ENCODE data around the gene PAQR4.
"Not testable (repeated sequence)": the region's sequence is repeated elsewhere in the genome, so short reads cannot be mapped to it uniquely, and the experiment has no call there.

Gene PAQR4

DNA sequence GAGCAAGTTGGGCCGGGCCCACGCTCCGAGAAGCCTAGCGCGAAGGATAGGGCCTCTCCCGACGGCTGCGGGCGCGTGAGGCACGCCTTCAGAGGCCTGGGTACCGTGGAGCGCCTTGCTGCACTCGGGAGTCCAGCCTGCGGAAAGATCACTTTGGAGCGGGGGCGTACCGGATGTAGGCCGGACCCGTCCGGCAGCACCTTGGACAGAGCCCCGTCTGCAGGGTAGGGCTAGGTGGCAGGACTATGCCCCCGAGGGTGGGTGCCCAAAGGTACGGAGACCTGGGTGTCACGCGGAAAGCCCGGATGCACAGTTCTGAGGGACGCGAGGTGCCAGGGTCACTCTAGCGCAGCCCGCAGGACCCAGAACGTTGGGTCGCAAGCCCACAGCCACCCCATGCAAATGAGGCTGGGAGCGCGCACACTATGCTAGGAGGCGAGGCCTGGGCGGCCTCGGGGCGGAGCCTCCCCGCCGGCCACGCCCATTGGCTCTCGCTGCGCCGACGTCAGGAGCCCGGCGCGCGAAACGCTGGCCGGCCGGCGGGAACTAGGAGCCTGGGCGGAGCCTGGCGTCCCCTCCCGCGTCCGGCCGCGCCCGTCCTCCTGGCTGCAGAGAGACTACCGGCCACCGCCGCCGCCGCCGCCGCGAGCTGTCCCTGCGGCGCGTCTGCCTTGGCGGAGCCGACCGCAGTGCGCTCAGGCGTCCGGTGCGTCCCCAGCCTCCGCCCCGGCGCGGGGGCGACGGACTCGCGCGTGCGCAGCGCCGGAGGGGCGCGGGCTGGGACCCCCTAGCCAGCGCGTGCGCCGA lies at the start of gene PAQR4:
PAQR4 (plus strand) TSS at position 611 of the 807 bp plus-strand sequence. CDS start 327 bp downstream, outside the sequence.
- DNase-seq: peak; percentile 94

DNA sequence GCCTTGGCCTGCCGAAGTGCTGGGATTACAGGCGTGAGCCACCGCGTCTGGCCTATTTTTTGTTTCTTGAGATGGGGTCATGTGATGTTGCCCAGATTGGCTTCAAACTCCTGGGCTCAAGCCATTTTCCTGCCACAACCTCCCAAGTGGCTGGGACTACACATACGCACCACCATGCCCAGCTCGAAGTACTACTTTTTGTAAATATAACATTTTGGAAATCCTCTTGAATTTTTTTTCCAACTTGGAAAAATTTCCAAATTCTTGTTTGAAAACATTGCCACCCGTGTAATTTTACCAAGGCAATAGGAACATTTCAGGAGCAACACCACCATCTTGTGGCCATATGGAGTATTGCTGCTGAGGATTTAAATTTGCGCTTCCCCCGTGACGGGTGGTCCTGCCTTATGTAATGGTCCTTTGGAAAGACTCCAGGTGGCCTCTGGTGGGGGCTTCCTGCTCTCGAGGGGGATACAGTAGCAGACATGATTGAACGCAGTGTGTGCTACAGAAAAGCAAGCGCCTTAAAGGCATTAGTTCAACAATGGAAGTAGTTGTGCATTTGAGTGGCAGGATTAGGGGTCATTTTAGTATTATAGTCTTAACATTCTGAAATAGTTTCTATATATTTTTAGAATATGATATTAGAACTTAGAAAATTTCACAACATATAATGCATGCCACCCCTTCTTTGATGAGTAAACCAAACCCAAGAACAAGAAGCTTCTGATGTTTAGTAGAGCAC lies 49.5 kb upstream of the PAQR4 start:
- peak; percentile 89 for DNase-seq

DNA sequence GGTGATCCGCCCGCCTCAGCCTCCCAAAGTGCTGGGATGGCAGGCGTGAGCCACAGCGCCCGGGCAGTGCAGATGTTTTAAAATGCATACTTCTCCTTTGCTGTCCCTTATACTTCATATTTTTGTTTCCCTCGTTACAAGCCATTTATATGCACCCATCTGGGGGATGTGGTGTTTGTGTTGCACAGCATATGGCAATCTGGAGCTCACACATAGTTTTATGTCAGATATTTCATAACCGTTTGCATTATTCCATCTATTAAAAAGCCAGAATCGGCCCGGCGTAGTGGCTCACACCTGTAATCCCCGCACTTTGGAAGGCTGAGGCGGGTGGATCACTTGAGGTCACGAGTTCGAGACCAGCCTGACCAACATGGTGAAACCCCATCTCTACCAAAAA lies 45.7 kb upstream of the PAQR4 start:
- DNase-seq: no peak

DNA sequence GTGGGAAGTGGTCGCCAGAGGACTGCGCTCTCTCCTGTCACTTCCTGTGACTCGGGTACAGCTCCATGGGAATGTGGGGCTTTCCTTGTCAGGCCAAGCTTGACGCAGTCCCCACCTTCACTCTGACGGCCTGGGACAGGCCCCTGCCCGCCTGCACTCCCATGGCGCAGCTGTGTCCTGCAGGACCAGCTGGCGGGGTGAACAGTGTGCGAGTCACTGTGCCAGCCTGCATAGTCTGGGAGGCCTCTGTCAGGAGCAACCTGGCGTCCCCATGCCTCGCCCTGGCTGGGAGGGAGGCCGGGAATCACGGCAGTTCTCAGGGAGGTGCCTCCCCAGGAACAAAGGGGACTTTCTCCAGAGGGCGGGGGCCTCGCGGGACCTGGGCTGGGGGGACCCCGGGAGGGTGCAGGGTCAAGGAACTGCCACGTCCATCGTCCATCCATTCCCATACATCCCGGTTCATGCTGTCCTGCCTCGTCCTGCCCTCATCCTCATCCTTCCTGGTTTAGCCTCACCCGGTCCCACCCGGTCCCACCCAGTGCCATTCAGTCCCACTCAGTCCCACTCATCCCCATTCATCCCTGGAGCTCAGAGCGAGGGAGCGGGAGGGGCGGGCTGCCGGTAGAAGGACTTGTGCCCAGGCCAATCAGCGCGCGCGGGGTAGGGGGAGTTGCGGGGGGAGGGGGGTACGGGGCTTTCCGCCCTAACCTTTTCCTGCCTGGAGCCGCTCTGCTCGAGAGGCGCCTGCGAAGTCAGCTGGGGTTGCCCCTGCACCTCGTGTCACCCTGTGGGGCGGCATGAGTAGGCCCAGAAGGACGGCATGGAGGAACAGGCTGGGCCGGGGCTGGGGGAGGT lies 44.0 kb upstream of the PAQR4 start:
- peak; percentile 9 for DNase-seq

DNA sequence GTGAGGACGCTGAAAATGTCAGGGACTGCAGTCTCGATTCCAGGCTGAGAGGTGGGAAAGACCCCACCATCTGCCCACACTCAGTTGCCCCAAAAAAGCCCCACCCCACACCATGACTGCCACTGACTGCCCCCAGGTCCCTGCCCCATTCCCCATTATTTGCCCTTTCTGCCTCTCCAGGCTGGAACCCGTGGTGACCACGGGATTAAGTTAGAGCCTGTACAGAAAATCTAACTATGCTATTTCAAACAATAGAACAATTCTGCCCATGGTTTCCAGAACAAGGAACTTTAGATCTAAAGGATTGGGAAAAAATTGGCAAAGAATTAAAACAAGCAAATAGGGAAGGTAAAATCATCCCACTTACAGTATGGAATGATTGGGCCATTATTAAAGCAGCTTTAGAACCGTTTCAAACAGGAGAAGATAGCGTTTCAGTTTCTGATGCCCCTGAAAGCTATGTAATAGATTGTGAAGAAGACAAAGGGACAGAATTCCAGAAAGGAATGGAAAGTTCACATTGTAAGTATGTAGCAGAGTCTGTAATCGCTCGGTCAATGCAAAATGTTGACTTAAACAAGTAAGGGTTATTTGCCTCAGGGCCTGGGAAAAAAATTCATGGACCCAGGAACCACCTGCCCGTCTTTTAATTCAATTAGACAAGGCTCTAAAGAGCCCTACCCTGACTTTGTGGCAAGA lies 43.0 kb upstream of the PAQR4 start:
- DNase-seq: peak; percentile 9

DNA sequence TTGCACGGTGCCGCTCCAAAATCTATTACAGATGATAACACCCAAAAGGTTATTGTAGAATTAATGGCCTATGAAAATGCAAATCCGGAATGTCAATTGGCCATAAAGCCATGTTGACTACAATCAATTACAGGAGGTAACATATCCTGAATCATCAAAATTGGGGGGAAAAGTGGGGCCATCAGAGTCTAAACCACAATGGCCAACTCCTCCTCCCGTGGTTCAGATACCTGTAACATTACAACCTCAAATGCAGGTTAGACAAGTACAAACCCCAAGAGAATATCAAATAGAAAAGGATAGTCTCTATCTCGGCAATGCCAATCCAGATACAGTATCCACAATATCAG lies 42.5 kb upstream of the PAQR4 start:
- no peak for DNase-seq

DNA sequence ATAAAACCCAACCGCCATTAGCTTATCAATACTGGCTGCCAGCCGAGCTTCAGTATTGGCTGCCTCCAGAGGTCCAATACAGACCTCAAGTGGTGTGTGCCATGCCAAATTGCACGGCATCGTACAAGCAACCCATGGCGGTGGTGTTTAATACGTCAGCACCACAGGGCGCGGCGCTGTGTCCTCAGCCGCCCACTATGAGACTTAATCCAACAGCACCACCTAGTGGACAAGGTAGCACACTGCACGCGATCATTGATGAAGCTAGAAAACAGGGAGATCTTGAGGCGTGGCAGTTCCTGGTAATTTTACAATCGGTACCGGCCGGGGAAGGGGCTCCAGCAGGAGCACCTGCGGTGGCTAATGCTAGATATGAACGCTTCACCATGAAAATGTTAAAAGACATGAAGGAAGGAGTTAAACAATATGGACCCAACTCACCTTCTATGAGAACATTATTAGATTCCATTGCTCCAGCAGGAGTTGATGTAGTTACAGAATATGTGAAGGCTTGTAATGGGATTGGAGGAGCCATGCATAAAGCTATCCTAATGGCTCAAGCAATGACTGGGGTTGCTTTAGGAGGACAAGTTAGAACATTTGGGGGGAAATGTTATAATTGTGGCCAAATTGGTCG lies 42.0 kb upstream of the PAQR4 start:
- DNase-seq: peak; percentile 90

DNA sequence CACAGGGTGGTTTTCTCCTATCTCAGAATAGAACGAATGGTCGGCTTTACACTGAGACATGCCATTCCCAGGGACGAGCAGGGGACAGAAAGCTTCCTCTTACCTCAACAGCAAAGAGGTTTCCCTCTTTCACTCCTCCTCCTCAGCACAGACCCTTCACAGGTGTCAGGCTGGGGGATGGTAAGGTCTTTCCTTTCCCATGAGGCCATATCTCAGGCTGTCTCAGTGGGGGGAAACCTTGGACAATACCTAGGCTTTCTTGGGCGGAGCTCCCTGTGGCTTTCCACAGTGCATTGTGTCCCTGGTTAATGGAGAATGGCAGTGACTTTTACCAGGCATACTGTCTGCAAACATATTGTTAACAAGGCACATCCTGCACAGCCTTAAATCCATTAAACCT lies 41.0 kb upstream of the PAQR4 start:
- not testable (repeated sequence) for DNase-seq

DNA sequence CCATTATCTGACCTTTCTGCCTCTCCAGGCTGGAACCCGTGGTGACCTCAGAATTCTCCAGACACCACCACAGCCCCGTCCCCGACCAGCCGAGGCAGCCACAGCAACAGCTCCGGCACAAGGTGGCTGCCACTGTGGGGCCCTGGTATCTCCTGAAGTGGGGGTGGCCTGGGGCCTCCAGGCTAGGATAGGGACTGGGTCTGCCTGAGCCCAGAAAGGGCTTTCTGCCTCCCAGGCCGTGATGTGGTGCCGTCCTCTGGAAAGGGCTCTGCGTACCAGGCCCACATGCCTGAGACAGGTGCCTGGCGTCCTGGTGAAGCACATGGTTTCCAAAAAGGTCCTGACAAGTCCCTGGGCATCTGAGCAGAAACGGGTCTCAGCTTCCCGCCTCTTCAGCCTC lies 40.4 kb upstream of the PAQR4 start:
- DNase-seq: no peak

DNA sequence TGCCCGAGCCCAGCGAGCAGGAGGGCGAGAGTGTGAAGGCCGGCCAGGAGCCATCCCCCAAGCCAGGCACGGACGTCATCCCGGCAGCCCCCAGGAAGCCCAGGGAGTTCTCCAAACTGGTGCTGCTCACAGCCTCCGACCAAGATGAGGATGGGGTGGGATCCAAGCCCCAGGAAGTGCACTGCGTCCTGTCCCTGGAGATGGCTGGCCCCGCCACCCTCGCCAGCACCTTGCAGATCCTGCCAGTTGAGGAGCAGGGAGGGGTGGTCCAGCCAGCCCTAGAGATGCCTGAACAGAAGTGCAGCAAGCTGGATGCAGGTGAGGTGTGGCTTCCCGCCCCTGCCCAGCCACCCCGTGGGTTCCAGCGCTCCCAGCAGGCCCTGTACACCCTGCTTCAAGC lies 39.5 kb upstream of the PAQR4 start:
- DNase-seq: no peak

DNA sequence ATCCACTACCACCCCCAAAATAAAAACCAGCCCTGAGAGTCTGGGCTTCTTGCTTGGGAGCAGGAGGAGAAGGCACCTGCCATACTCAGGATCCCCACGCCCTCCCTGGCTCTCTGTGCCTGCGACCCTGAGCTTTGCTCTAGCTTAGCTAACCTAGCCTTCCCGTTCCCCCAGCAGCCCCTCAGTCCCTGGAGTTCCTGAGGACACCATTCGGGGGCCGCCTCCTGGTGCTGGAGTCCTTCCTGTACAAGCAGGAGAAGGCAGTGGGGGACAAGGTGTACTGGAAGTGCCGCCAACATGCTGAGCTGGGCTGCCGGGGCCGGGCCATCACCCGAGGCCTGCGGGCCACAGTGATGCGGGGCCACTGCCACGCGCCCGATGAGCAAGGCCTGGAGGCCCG lies 38.9 kb upstream of the PAQR4 start:
- no peak for DNase-seq

DNA sequence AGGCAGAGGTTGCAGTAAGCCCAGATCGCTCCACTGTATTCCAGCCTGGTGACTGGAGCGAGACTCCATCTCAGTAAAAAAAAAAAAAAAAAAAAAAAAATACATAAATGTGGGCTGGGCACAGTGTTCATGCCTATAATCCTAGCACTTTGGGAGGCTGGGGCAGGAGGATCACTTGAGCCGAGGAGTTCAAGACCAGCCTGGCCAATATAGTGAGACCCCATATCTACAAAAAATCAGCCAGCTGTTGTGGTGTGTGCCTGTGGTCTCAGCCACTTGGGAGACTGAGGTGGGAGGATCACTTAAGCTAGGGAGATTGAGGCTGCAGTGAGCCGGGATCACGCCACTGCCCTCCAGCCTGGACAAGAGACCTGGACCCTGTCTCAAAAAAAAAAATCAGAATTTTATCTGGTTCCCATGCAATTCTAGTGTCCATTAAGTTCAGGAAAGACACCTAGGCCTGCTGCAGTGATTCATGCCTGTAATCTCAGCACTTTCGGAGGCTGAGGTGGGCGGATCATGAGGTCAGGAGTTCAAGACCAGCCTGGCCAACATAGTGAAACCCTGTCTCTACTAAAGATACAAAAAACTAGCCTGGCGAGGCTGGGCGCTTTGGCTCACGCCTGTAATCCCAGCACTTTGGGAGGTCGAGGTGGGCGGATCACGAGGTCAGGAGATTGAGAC lies 37.8 kb upstream of the PAQR4 start:
- DNase-seq: not testable (repeated sequence)

DNA sequence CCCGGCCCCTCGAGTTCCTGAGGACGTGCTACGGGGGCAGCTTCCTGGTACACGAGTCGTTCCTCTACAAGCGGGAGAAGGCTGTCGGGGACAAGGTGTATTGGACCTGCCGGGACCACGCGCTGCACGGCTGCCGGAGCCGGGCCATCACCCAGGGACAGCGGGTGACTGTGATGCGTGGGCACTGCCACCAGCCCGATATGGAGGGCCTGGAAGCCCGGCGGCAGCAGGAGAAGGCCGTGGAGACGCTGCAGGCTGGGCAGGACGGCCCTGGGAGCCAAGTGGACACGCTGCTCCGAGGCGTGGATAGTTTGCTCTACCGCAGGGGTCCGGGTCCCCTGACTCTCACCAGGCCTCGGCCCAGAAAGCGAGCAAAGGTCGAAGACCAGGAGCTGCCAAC lies 36.0 kb upstream of the PAQR4 start:
- no peak for DNase-seq

DNA sequence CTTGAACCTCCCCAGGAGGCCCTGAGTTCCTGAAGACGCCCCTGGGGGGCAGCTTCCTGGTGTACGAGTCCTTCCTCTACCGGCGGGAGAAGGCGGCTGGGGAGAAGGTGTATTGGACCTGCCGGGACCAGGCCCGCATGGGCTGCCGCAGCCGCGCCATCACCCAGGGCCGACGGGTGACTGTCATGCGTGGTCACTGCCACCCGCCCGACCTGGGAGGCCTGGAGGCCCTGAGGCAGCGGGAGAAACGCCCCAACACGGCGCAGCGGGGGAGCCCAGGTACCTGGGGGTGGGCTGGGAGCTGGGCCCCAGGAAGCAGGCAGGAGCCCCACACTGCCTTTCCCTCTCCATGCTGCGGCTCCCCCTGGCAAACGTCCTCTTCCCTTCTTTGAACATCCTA lies 35.4 kb upstream of the PAQR4 start:
- no peak for DNase-seq

DNA sequence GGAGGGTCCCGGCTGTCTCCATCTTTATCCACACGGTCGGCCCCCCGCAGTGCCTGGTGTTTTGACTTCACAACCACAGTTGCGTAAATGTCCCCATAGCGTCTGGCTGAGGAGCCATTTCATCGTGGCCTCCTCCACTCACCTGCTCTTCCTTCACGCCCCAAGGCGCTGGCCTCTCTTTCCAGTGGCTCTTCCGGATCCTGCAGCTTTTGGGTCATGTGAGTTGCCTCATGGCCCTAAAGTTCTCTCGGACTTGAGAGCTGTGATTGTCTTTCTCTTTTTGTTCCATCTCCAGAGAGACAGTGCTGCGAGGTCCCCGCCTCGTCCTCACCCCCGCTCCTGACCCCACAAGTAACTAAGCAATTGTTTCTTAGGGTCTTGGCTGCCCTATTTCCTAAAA lies 34.7 kb upstream of the PAQR4 start:
- no peak for DNase-seq

DNA sequence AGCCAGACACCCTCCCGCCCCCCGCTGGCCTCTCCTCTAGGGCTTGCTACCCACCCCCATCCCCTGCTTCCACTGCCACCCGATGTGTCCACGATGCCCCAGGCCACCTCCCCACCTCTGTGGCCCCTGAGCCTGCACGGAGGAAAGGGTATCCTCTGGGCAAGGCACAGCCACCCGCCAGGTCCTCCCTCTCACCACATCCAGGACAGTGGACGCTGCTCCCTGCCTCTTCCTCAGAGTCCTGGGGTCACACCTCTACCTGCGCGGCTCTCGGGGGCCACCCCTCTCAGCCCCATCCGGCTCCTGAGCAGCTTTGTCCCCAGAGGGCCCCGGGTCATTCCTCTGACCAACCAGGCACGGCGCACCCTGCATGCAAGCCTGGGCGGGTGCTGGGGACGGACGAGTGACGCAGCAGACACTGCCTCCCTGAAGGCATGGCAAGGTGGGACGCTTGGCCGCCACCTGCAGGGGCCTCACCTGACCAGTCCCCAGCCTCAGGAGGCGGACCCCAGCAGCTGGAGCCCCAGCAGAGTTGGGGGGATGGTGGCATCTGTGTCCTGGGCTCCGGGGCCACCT lies 32.6 kb upstream of the PAQR4 start:
- no peak for DNase-seq

DNA sequence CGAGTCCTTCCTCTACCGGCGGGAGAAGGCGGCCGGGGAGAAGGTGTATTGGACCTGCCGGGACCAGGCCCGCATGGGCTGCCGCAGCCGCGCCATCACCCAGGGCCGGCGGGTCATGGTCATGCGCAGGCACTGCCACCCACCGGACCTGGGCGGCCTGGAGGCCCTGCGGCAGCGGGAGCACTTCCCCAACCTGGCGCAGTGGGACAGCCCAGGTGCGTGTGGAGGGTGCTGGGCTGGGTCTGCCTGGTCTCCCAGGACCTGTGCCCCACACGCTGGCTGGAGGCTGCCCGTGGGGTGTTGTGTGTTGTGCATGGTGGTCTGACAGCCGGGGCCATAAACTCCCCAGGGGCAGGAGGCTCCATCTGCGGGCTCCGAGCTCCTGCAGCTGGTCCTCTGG lies 32.0 kb upstream of the PAQR4 start:
- DNase-seq: no peak

DNA sequence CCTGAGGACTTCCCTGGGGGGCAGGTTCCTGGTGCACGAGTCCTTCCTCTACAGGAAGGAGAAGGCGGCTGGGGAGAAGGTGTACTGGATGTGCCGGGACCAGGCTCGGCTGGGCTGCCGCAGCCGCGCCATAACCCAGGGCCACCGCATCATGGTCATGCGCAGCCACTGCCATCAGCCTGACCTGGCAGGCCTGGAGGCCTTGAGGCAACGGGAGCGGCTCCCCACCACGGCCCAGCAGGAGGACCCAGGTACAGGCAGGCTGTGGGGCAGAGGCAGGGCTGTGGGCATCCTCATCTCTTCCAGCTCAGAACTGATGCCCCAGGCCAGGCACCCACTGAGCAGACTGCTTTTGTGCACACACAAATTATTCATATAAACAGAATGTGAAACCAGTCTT lies 30.9 kb upstream of the PAQR4 start:
- no peak for DNase-seq

DNA sequence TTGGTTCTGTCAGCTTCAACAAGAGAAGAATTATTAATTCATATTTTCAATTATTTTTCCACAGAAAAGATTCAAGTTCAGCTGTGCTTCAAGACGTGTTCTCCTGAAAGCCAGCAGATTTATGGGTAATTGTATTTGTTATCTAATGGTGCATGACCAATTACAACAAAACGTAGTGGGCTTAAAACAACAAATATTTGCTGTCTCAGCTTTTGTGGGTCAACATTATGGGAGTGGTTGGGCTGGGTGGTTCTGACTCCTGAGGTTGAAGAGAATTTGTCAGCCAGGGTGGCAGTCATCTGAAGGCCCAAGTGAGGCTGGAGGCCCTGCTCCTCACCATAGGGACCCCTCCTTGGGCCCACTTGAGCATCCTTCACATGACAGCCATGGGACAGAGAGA lies 29.2 kb upstream of the PAQR4 start:
- DNase-seq: no peak

DNA sequence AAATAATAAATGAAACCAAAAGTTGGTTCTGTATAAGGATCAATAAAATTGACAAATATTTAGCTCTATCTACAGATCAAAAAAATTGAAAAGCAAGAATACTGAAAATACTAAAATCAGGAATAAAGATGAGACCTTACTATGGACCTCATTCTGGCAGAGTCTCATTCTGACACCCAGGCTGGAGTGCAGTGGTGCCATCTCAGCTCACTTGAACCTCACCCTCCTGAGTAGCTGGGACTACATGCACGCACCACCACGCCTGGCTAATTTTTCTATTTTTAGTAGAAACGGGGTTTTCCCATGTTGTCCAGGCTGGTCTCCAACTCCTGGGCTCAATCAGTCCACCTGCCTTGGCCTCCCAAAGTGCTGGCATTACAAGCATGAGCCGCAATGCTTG lies 27.1 kb upstream of the PAQR4 start:
- DNase-seq: no peak

DNA sequence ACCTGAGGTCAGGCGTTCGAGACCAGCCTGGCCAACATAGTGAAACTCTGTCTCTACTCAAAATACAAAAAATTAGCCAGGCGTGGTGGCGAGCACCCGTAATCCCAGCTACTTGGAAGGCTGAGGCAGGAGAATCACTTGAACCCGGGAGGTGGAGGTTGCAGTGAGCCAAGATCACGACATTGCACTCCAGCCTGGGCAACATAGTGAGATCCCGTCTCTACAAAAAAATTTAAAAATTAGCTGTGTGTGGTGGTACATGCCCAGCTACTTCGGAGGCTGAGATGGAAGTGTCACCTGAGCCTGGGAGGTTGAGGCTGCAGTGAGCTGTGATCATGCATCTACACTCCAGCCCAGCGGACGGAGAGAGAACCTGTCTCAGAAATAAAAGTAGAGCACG lies 25.4 kb upstream of the PAQR4 start:
- not testable (repeated sequence) for DNase-seq
